HepG2 (cell line): ENCODE results near the gene SMAD3. TPM values are rescaled to one million over a fixed set of nuclear protein-coding genes. Genes with fewer than 3 reads are reported as not detected.

Source experiments
- ARNT2 ChIP-seq: sonication (generic); formaldehyde crosslinking; IDR thresholded peaks from 2 replicates; pipeline ENCODE4 v1.8.0; 2022; ENCODE audit warnings: mild to moderate bottlenecking, low read depth, missing genetic modification reagents, moderate library complexity
- CCAR2 ChIP-seq: fragments of 200-400 bp; formaldehyde crosslinking; optimal IDR thresholded peaks from 2 replicates; pipeline ENCODE3; 2018; ENCODE audit warnings: low read depth, mild to moderate bottlenecking, low read length, moderate library complexity
- MTF1 ChIP-seq: sonication (generic); formaldehyde crosslinking; IDR thresholded peaks from 2 replicates; pipeline ENCODE4 v1.5.0; 2020; ENCODE audit warnings: missing genetic modification reagents
- SALL1 ChIP-seq: sonication (generic); formaldehyde crosslinking; IDR thresholded peaks from 2 replicates; pipeline ENCODE4 v1.8.0; 2022; ENCODE audit warnings: mild to moderate bottlenecking, missing genetic modification reagents
- ZFP90 ChIP-seq: sonication (generic); formaldehyde crosslinking; IDR thresholded peaks from 2 replicates; pipeline ENCODE4 v1.8.0; 2022; ENCODE audit warnings: missing genetic modification reagents, mild to moderate bottlenecking, inconsistent platforms, borderline replicate concordance
- polyA plus RNA-seq, 8 experiments: library from polyadenylated mRNA; depleted of rRNA in 3 of 8; stranded (reverse) in 7 of 8; unstranded in 1 of 8; fragments of >200 nt; fragmentation: Illumina TruSeq in 4 of 8; extraction: Trizol in 4 of 8; gene quantifications; 2 replicates each; pipeline versions ENCODE4 v1.2.1 to v1.2.3, GENCODE V29; 2011 to 2016; ENCODE audit warnings: low read depth in 4 of 8, missing spikeins in 1 of 8, mixed read lengths in 1 of 8; ENCODE audit not compliant: insufficient read depth in 1 of 8
- total RNA-seq, 5 experiments: library from RNA; depleted of rRNA; stranded (reverse); fragments of >200 nt; fragmentation: Illumina TruSeq; extraction: Trizol; gene quantifications; 2 replicates each; pipeline ENCODE4 v1.2.3, GENCODE V29; 2016; ENCODE audit warnings: low read depth in 1 of 5
- TF ChIP-seq, protein P1 (sequence below): sonication (generic); formaldehyde crosslinking; IDR thresholded peaks from 2 replicates; pipeline ENCODE4 v1.4.0; 2020; ENCODE audit warnings: missing genetic modification reagents
- TF ChIP-seq, protein P2 (sequence below): sonication (generic); formaldehyde crosslinking; IDR thresholded peaks from one replicate; pipeline ENCODE4 v1.5.1; 2020; ENCODE audit warnings: mild to moderate bottlenecking, missing genetic modification reagents; ENCODE audit errors: not compliant biosample characterization
- TF ChIP-seq, protein P3 (sequence below): sonication (generic); formaldehyde crosslinking; IDR thresholded peaks from 2 replicates; pipeline ENCODE4 v1.9.0; 2021; ENCODE audit warnings: missing genetic modification reagents, mild to moderate bottlenecking, borderline replicate concordance
- TF ChIP-seq, protein P4 (sequence below): sonication (generic); formaldehyde crosslinking; IDR thresholded peaks from 2 replicates; pipeline ENCODE4 v1.8.0; 2022; ENCODE audit warnings: mild to moderate bottlenecking, missing genetic modification reagents, moderate library complexity
- TF ChIP-seq, protein P5 (sequence below): sonication (generic); formaldehyde crosslinking; IDR thresholded peaks from 2 replicates; pipeline ENCODE4 v1.4.0; 2020; ENCODE audit warnings: missing genetic modification reagents, borderline replicate concordance

The SMAD3 gene
- total and polyA plus RNA-seq, 2 of the 13 experiments (the other 11 are each of a cell fraction or from before 2014, with no cell fraction given), result 8.6 to 56.3 TPM

DNA sequence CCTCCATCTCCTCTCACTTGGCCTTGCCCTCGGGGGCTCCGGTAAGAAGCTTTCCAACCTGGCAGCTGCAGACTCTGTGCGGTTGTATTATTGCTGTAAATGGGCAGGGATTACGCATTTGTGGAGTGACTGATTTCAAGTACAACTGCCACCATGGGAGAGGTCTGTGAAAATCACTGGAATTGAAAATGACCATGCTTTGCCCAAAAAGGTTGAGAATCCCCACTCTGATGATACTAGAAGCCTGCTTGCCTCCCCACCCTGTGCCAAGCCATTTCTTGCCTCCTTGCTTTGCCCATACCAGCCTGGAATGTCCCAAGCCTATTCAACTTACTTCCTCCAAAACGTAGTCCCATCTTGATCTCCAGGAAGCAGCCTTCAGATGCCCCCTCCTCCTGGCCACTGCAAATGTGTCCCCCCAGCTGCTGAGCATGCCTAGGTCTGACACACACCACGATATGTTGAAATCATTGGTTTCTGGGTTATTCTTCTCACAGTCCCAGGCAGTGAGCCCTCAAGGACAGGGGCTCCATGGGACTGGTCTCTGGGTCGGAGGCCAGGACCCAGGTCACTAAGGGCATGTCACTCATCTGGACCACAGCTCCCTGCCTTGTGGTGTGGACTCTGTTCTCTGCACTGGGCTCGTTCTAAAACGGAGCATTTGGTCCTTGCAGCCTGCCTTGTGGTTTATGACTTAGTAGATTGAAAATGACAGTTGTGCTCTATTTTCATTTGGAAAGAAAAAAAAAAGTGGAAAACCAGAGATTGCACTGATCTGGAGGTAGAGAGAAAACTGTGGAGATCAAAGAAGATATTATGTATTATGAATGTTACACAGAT lies 42.9 kb downstream of the SMAD3 start (continued):
- TF ChIP-seq, protein P1, sequence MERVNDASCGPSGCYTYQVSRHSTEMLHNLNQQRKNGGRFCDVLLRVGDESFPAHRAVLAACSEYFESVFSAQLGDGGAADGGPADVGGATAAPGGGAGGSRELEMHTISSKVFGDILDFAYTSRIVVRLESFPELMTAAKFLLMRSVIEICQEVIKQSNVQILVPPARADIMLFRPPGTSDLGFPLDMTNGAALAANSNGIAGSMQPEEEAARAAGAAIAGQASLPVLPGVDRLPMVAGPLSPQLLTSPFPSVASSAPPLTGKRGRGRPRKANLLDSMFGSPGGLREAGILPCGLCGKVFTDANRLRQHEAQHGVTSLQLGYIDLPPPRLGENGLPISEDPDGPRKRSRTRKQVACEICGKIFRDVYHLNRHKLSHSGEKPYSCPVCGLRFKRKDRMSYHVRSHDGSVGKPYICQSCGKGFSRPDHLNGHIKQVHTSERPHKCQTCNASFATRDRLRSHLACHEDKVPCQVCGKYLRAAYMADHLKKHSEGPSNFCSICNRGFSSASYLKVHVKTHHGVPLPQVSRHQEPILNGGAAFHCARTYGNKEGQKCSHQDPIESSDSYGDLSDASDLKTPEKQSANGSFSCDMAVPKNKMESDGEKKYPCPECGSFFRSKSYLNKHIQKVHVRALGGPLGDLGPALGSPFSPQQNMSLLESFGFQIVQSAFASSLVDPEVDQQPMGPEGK (CRISPR knock-in tag), result peak; percentile 44
- TF ChIP-seq, protein P2, sequence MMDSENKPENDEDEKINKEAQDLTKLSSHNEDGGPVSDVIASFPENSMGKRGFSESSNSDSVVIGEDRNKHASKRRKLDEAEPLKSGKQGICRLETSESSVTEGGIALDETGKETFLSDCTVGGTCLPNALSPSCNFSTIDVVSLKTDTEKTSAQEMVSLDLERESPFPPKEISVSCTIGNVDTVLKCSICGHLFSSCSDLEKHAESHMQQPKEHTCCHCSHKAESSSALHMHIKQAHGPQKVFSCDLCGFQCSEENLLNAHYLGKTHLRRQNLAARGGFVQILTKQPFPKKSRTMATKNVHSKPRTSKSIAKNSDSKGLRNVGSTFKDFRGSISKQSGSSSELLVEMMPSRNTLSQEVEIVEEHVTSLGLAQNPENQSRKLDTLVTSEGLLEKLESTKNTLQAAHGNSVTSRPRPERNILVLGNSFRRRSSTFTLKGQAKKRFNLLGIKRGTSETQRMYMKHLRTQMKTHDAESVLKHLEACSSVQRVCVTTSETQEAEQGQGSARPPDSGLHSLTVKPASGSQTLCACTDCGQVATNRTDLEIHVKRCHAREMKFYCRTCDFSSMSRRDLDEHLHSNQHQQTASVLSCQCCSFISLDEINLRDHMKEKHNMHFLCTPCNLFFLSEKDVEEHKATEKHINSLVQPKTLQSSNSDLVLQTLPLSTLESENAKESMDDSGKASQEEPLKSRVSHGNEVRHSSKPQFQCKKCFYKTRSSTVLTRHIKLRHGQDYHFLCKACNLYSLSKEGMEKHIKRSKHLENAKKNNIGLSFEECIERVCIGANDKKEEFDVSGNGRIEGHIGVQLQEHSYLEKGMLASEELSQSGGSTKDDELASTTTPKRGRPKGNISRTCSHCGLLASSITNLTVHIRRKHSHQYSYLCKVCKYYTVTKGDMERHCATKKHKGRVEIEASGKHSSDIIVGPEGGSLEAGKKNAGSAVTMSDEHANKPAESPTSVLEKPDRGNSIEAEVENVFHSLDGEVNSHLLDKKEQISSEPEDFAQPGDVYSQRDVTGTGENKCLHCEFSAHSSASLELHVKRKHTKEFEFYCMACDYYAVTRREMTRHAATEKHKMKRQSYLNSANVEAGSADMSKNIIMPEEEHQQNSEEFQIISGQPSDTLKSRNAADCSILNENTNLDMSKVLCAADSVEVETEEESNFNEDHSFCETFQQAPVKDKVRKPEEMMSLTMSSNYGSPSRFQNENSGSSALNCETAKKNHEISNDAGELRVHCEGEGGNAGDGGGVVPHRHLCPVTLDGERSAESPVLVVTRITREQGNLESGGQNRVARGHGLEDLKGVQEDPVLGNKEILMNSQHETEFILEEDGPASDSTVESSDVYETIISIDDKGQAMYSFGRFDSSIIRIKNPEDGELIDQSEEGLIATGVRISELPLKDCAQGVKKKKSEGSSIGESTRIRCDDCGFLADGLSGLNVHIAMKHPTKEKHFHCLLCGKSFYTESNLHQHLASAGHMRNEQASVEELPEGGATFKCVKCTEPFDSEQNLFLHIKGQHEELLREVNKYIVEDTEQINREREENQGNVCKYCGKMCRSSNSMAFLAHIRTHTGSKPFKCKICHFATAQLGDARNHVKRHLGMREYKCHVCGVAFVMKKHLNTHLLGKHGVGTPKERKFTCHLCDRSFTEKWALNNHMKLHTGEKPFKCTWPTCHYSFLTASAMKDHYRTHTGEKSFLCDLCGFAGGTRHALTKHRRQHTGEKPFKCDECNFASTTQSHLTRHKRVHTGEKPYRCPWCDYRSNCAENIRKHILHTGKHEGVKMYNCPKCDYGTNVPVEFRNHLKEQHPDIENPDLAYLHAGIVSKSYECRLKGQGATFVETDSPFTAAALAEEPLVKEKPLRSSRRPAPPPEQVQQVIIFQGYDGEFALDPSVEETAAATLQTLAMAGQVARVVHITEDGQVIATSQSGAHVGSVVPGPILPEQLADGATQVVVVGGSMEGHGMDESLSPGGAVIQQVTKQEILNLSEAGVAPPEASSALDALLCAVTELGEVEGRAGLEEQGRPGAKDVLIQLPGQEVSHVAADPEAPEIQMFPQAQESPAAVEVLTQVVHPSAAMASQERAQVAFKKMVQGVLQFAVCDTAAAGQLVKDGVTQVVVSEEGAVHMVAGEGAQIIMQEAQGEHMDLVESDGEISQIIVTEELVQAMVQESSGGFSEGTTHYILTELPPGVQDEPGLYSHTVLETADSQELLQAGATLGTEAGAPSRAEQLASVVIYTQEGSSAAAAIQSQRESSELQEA (CRISPR knock-in tag), result no peak
- TF ChIP-seq ZFP90 (CRISPR knock-in tag) (no peak), MTF1 (no peak), SALL1 (CRISPR knock-in tag) (peak; percentile 72), CCAR2 (no peak), ARNT2 (no peak)
- TF ChIP-seq, protein P3, sequence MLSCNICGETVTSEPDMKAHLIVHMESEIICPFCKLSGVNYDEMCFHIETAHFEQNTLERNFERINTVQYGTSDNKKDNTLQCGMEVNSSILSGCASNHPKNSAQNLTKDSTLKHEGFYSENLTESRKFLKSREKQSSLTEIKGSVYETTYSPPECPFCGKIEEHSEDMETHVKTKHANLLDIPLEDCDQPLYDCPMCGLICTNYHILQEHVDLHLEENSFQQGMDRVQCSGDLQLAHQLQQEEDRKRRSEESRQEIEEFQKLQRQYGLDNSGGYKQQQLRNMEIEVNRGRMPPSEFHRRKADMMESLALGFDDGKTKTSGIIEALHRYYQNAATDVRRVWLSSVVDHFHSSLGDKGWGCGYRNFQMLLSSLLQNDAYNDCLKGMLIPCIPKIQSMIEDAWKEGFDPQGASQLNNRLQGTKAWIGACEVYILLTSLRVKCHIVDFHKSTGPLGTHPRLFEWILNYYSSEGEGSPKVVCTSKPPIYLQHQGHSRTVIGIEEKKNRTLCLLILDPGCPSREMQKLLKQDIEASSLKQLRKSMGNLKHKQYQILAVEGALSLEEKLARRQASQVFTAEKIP, result no peak
- TF ChIP-seq, protein P4, sequence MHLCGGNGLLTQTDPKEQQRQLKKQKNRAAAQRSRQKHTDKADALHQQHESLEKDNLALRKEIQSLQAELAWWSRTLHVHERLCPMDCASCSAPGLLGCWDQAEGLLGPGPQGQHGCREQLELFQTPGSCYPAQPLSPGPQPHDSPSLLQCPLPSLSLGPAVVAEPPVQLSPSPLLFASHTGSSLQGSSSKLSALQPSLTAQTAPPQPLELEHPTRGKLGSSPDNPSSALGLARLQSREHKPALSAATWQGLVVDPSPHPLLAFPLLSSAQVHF (CRISPR knock-in tag), result no peak
- TF ChIP-seq, protein P5, sequence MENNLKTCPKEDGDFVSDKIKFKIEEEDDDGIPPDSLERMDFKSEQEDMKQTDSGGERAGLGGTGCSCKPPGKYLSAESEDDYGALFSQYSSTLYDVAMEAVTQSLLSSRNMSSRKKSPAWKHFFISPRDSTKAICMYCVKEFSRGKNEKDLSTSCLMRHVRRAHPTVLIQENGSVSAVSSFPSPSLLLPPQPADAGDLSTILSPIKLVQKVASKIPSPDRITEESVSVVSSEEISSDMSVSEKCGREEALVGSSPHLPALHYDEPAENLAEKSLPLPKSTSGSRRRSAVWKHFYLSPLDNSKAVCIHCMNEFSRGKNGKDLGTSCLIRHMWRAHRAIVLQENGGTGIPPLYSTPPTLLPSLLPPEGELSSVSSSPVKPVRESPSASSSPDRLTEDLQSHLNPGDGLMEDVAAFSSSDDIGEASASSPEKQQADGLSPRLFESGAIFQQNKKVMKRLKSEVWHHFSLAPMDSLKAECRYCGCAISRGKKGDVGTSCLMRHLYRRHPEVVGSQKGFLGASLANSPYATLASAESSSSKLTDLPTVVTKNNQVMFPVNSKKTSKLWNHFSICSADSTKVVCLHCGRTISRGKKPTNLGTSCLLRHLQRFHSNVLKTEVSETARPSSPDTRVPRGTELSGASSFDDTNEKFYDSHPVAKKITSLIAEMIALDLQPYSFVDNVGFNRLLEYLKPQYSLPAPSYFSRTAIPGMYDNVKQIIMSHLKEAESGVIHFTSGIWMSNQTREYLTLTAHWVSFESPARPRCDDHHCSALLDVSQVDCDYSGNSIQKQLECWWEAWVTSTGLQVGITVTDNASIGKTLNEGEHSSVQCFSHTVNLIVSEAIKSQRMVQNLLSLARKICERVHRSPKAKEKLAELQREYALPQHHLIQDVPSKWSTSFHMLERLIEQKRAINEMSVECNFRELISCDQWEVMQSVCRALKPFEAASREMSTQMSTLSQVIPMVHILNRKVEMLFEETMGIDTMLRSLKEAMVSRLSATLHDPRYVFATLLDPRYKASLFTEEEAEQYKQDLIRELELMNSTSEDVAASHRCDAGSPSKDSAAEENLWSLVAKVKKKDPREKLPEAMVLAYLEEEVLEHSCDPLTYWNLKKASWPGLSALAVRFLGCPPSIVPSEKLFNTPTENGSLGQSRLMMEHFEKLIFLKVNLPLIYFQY (CRISPR knock-in tag), result peak; percentile 55; the same call in 1 of the 2 replicates
